ENCODE results near the gene PIP5K1C. TPM values are rescaled to one million over a fixed set of nuclear protein-coding genes. Genes with fewer than 3 reads are reported as not detected.

PIP5K1C gene
- total RNA-seq, 1 experiment from 2014 or later = 26.9 TPM

GRCh38 chr19:3636506-3636905 is 63.8 kb downstream of the PIP5K1C start:
- BruUV-seq (replicated peaks) = no TSS peak
- POLR2A ChIA-PET = no interaction called here

GRCh38 chr19:3634496-3635045 is 65.7 kb downstream of the PIP5K1C start:
- no peaks in the 10 kb centered on the region for H4K20me1 ChIP-seq (ENCODE audit: insufficient read depth)
- DNase-seq (ENCODE audit: low read depth, low spot score) (no peak), ATAC-seq (0 out of 2 replicates have a peak, but pooled peaks have one; percentile 10)
- CTCF ChIA-PET = no interaction called here
- H3K9me2 ChIP-seq (ENCODE audit: insufficient read depth) = no peaks in the 10 kb centered on the region
- H3K4me1 ChIP-seq (ENCODE audit: control insufficient read depth in 1 of 2, insufficient read depth in 2 of 2, low read length in 2 of 2) = no peaks in the 10 kb centered on the region
- H3K27me3 ChIP-seq (ENCODE audit: insufficient read depth, low read length) = no peaks in the 10 kb centered on the region
- intact Hi-C loops (cut with micrococcal nuclease) = no loop called here
- POLR2A ChIA-PET = no interaction called here
- H3K79me2 ChIP-seq (ENCODE audit: insufficient read depth, low read length) = no peaks in the 10 kb centered on the region
- no peak overlapping the region for H3K4me2 ChIP-seq (ENCODE audit: low read length)
- RAD21 ChIA-PET (ENCODE audit: low non-redundant PET in 1 of 2, low total read pairs in 2 of 2, uncharacterized antibody in 2 of 2, unreplicated experiment in 2 of 2) = no interaction called here
- no peak overlapping the region for H3K9ac ChIP-seq (ENCODE audit: low read length)
- no peak overlapping the region for H2AFZ ChIP-seq (ENCODE audit: low read depth, low read length, poor library complexity, severe bottlenecking)
- no TSS peak for BruUV-seq (replicated peaks)
- H3K36me3 ChIP-seq (ENCODE audit: control insufficient read depth in 1 of 2, insufficient read depth in 2 of 2, low read length in 2 of 2) = no peaks in the 10 kb centered on the region; a peak in 1 of 4 replicates
- no peaks in the 10 kb centered on the region for H3K9me3 ChIP-seq (ENCODE audit: control insufficient read depth in 1 of 2, insufficient read depth in 1 of 2, low read depth in 1 of 2, low read length in 2 of 2)
- H3K27ac ChIP-seq (ENCODE audit: low read depth, low read length) = no peak overlapping the region; the same call in 1 of the 2 replicates
- no peak overlapping the region for H3K4me3 ChIP-seq (replicated peaks in 1 of 2; ENCODE audit: low read depth in 1 of 2, low read length in 2 of 2)
- no peak for TF ChIP-seq ZBTB33 (IDR thresholded peaks at IDR 0.05; ENCODE audit: extremely low read depth, insufficient replicate concordance, low read length)
- TF ChIP-seq SIN3A (IDR thresholded peaks at IDR 0.05; ENCODE audit: low read depth) = no peak
- no peak for TF ChIP-seq JUND (IDR thresholded peaks at IDR 0.05)
- no peak for TF ChIP-seq EGR1 (IDR thresholded peaks at IDR 0.05; ENCODE audit: low read depth)
- TF ChIP-seq EZH2 (IDR thresholded peaks at IDR 0.05) = no peak
- TF ChIP-seq ZFX (IDR thresholded peaks at IDR 0.05) = no peak
- no peak for TF ChIP-seq ELF1 (IDR thresholded peaks at IDR 0.05; ENCODE audit: borderline replicate concordance, low read depth)
- TF ChIP-seq CBX3 (IDR thresholded peaks at IDR 0.05; ENCODE audit: low read depth) = no peak
- TF ChIP-seq CTCF (IDR thresholded peaks at IDR 0.05 in 2 of 3, conservative IDR thresholded peaks at IDR 0.05 in 1 of 3; ENCODE audit: borderline replicate concordance in 1 of 3, insufficient read depth in 1 of 3, low read depth in 2 of 3, low read length in 2 of 3) = no peak
- TF ChIP-seq YY1 (IDR thresholded peaks at IDR 0.05; ENCODE audit: extremely low read depth, insufficient replicate concordance, low read depth, low read length) = no peak
- no peak for TF ChIP-seq EZH2phosphoT487 (IDR thresholded peaks at IDR 0.05; ENCODE audit: borderline replicate concordance)
- TF ChIP-seq MAX (IDR thresholded peaks at IDR 0.05) = no peak
- no peak for TF ChIP-seq POLR2AphosphoS5 (IDR thresholded peaks at IDR 0.05; ENCODE audit: low read depth, low read length)
- TF ChIP-seq ATF3 (IDR thresholded peaks at IDR 0.05) = no peak
- TF ChIP-seq FOSL1 (IDR thresholded peaks at IDR 0.05; ENCODE audit: low read depth) = no peak

More at GRCh38 chr19:3636506-3636905, 63.8 kb downstream of the PIP5K1C start:
- ChIA-PET CTCF (no interaction called here), RAD21 (ENCODE audit: low non-redundant PET in 1 of 2, low total read pairs in 2 of 2, uncharacterized antibody in 2 of 2, unreplicated experiment in 2 of 2) (no interaction called here)
- Histone ChIP-seq H4K20me1 (ENCODE audit: insufficient read depth) (no peaks in the 10 kb centered on the region), H3K9me2 (ENCODE audit: insufficient read depth) (no peaks in the 10 kb centered on the region), H3K4me3 (replicated peaks in 1 of 2; ENCODE audit: low read depth in 1 of 2, low read length in 2 of 2) (no peak overlapping the region), H3K9ac (ENCODE audit: low read length) (no peak overlapping the region), H3K36me3 (ENCODE audit: control insufficient read depth in 1 of 2, insufficient read depth in 2 of 2, low read length in 2 of 2) (no peaks in the 10 kb centered on the region; a peak in 1 of 4 replicates), H3K27me3 (ENCODE audit: insufficient read depth, low read length) (no peaks in the 10 kb centered on the region), H3K4me1 (ENCODE audit: control insufficient read depth in 1 of 2, insufficient read depth in 2 of 2, low read length in 2 of 2) (no peaks in the 10 kb centered on the region), H3K79me2 (ENCODE audit: insufficient read depth, low read length) (no peaks in the 10 kb centered on the region), H3K9me3 (ENCODE audit: control insufficient read depth in 1 of 2, insufficient read depth in 1 of 2, low read depth in 1 of 2, low read length in 2 of 2) (no peaks in the 10 kb centered on the region), H2AFZ (ENCODE audit: low read depth, low read length, poor library complexity, severe bottlenecking) (no peak overlapping the region), H3K4me2 (ENCODE audit: low read length) (no peak overlapping the region), H3K27ac (ENCODE audit: low read depth, low read length) (no peak overlapping the region)
- no peak for DNase-seq (ENCODE audit: low read depth, low spot score)
- intact Hi-C loops (cut with micrococcal nuclease) = no loop called here
- TF ChIP-seq FOSL1 (IDR thresholded peaks at IDR 0.05; ENCODE audit: low read depth) = no peak
- ATAC-seq = no peak
